ENCODE results near the gene ADGRV1. TPM values are rescaled to one million over a fixed set of nuclear protein-coding genes. Genes with fewer than 3 reads are reported as not detected.

ADGRV1 gene
- polyA plus RNA-seq, 3 donors, result 0.18 to 0.33 TPM; not detected in 1

DNA sequence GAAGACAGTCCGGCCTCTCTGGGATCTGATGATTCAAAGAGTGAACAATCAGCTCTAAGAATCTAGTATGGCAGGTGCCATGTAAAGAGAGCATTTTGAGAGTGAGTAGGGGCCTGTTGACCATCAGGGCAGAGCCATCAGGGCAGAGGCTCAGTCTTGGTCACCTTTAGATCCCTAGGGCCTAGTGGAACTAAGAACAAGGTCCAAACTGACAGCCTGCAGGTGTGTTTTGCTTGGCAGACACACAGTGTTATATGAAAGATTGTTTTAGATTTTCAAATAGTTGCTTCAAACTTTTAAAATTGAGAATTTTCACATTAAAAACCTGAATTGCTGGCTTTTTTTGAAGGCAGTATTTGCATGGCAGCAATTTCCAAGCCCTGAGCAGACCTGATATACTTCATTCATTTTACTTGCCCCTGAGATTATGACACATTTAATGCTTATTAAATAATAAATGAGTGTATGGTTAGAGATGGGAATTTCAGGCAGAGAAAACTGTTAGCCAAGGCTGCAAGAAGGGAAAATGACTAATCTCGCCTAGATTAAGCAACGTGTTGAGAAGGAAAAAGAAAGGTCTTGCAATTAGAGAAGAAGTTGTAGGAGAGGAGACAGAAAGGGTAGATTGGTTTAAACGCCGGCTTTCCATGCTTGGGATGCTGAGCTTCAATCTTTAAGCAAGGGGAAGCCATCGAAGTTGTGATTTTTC is 544.9 kb downstream of the ADGRV1 start:
- Mint-ChIP-seq H3K27ac (peak overlapping the region; percentile 18 to 87 (median 64)), H3K36me3 (no peaks in the 10 kb centered on the region), H3K4me3 (peak overlapping the region in 1 of 2 donors; percentile 37), H3K4me1 (peaks cover 22% of the 10 kb centered on the region), H3K27me3 (ENCODE audit: low read depth in 3 of 3) (peaks cover 0 to 2% (median 2%) of the 10 kb centered on the region in 3 donors), H3K9me3 (peaks cover 0 to 4% (median 0%) of the 10 kb centered on the region in 7 donors)
- no peaks in the 10 kb centered on the region for H3K36me3 ChIP-seq (replicated peaks in 1 of 2; ENCODE audit: control insufficient read depth in 1 of 2, insufficient read depth in 2 of 2, low read length in 2 of 2)
- H3K4me3 ChIP-seq (replicated peaks in 1 of 3; ENCODE audit: low read depth in 2 of 3, low read length in 3 of 3), result no peak overlapping the region
- WGBS (ENCODE audit: insufficient coverage), result 36% methylated on average over 5 of the region's 6 CpGs
- no peak overlapping the region for H3K4me2 ChIP-seq (replicated peaks; ENCODE audit: extremely low read depth, low read length, poor library complexity, severe bottlenecking)
- H2AFZ ChIP-seq (ENCODE audit: insufficient read depth, low read depth, low read length, poor library complexity, severe bottlenecking), result no peak overlapping the region
- peaks cover 17 to 24% of the 10 kb centered on the region in 2 donors for H3K4me1 ChIP-seq (ENCODE audit: control insufficient read depth in 1 of 2, insufficient read depth in 2 of 2, low read length in 2 of 2)
- no peak overlapping the region for H3K9ac ChIP-seq (ENCODE audit: insufficient read depth, low read length, poor library complexity, severe bottlenecking)
- TF ChIP-seq, protein P1, sequence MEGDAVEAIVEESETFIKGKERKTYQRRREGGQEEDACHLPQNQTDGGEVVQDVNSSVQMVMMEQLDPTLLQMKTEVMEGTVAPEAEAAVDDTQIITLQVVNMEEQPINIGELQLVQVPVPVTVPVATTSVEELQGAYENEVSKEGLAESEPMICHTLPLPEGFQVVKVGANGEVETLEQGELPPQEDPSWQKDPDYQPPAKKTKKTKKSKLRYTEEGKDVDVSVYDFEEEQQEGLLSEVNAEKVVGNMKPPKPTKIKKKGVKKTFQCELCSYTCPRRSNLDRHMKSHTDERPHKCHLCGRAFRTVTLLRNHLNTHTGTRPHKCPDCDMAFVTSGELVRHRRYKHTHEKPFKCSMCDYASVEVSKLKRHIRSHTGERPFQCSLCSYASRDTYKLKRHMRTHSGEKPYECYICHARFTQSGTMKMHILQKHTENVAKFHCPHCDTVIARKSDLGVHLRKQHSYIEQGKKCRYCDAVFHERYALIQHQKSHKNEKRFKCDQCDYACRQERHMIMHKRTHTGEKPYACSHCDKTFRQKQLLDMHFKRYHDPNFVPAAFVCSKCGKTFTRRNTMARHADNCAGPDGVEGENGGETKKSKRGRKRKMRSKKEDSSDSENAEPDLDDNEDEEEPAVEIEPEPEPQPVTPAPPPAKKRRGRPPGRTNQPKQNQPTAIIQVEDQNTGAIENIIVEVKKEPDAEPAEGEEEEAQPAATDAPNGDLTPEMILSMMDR (IDR thresholded peaks at IDR 0.05), result no peak
- no peaks in the 10 kb centered on the region for H3K79me2 ChIP-seq (ENCODE audit: insufficient read depth, low read length)
- no peaks in the 10 kb centered on the region for H4K20me1 ChIP-seq (ENCODE audit: insufficient read depth, low read length)
- H3K27me3 ChIP-seq (ENCODE audit: control insufficient read depth in 2 of 2, insufficient read depth in 2 of 2, low read length in 2 of 2), result no peaks in the 10 kb centered on the region
- intact Hi-C loops (cut with micrococcal nuclease), result loop anchor here (2.0 to 10.0 kb wide), 6 partner anchors 59 to 314 kb away; partner anchors contain the start of gene ARRDC3 (in 1 of the 2)
- no peaks in the 10 kb centered on the region for H3K9me3 ChIP-seq (replicated peaks in 1 of 2; ENCODE audit: control insufficient read depth in 1 of 2, insufficient read depth in 1 of 2, low read length in 2 of 2)
- peak; percentile 43 to 89 (median 78) for DNase-seq
- H3K27ac ChIP-seq (ENCODE audit: low read depth in 1 of 2, low read length in 2 of 2), result peak overlapping the region in 1 of 2 donors; percentile 56

DNA sequence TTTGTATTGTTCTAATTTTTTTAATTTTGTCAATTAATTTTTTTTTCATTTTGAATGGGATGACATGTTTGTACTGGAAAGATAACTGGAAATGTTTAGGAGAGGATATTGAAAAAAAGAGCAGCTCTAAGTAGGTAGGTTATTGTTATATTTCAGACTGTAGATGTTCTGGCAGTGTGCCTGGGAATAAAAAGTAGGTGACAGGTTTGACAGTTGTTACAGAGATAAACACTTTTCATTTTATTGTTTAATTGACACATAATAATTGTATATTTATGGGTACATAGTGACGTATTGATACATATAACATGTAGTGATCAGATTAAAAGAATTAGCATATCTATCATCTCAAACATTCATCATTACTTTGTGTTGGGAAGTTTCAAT is 545.5 kb downstream of the ADGRV1 start:
- no peaks in the 10 kb centered on the region for H3K9me3 ChIP-seq (replicated peaks in 1 of 2; ENCODE audit: control insufficient read depth in 1 of 2, insufficient read depth in 1 of 2, low read length in 2 of 2)
- TF ChIP-seq, protein P1 (IDR thresholded peaks at IDR 0.05), result no peak
- no CpG with 5 or more reads among the region's 1 CpG for WGBS (ENCODE audit: insufficient coverage)
- Mint-ChIP-seq H3K27me3 (ENCODE audit: low read depth in 3 of 3) (peaks cover 0 to 2% (median 2%) of the 10 kb centered on the region in 3 donors), H3K36me3 (no peaks in the 10 kb centered on the region), H3K4me3 (peak overlapping the region in 1 of 2 donors; percentile 37), H3K27ac (peak overlapping the region; percentile 18 to 87 (median 64)), H3K4me1 (peaks cover 22% of the 10 kb centered on the region), H3K9me3 (peaks cover 0 to 4% (median 0%) of the 10 kb centered on the region in 7 donors)
- H3K27ac ChIP-seq (ENCODE audit: low read depth in 1 of 2, low read length in 2 of 2), result peak overlapping the region in 1 of 2 donors; percentile 56
- H3K4me3 ChIP-seq (replicated peaks in 1 of 3; ENCODE audit: low read depth in 2 of 3, low read length in 3 of 3), result no peak overlapping the region
- DNase-seq, result no peak
- no peak overlapping the region for H3K9ac ChIP-seq (ENCODE audit: insufficient read depth, low read length, poor library complexity, severe bottlenecking)
- no peaks in the 10 kb centered on the region for H4K20me1 ChIP-seq (ENCODE audit: insufficient read depth, low read length)
- no peak overlapping the region for H2AFZ ChIP-seq (ENCODE audit: insufficient read depth, low read depth, low read length, poor library complexity, severe bottlenecking)
- H3K79me2 ChIP-seq (ENCODE audit: insufficient read depth, low read length), result no peaks in the 10 kb centered on the region
- H3K4me1 ChIP-seq (ENCODE audit: control insufficient read depth in 1 of 2, insufficient read depth in 2 of 2, low read length in 2 of 2), result peaks cover 17 to 24% of the 10 kb centered on the region in 2 donors
- no peaks in the 10 kb centered on the region for H3K36me3 ChIP-seq (replicated peaks in 1 of 2; ENCODE audit: control insufficient read depth in 1 of 2, insufficient read depth in 2 of 2, low read length in 2 of 2)
- no peaks in the 10 kb centered on the region for H3K27me3 ChIP-seq (ENCODE audit: control insufficient read depth in 2 of 2, insufficient read depth in 2 of 2, low read length in 2 of 2)
- H3K4me2 ChIP-seq (replicated peaks; ENCODE audit: extremely low read depth, low read length, poor library complexity, severe bottlenecking), result no peak overlapping the region
- intact Hi-C loops (cut with micrococcal nuclease), result loop anchor here (5.0 to 10.0 kb wide), 5 partner anchors 58 to 313 kb away; partner anchors contain the start of gene ARRDC3 (in 1 of the 2)

All from CD14-positive monocyte (primary cell).